NB4 (cell line): Measurements from ENCODE around the gene SPNS3.

Experiments
- DNase-seq: peaks from one replicate; pipeline ENCODE4 v3.0.0; 2010; ENCODE audit warnings: low read depth
- H3K4me3 ChIP-seq: one replicate; pipeline ENCODE4 v1.5.1; 2011; ENCODE audit warnings: mild to moderate bottlenecking, low read depth, low read length, moderate library complexity
- CTCF ChIP-seq: IDR thresholded peaks from one replicate; pipeline ENCODE4 v1.5.1; 2012; ENCODE audit warnings: low read depth, low read length
- MAX ChIP-seq: IDR thresholded peaks from 2 replicates; pipeline ENCODE4 v1.6.1; 2011; ENCODE audit warnings: low read depth, low read length
- MYC ChIP-seq: IDR thresholded peaks from 2 replicates; pipeline ENCODE4 v1.6.1; 2011; ENCODE audit warnings: low read depth, low read length
- POLR2A ChIP-seq: IDR thresholded peaks from 2 replicates; pipeline ENCODE4 v1.6.1; 2011; ENCODE audit warnings: mild to moderate bottlenecking; ENCODE audit not compliant: insufficient read length; ENCODE audit errors: extremely low read depth

The SPNS3 gene

DNA sequence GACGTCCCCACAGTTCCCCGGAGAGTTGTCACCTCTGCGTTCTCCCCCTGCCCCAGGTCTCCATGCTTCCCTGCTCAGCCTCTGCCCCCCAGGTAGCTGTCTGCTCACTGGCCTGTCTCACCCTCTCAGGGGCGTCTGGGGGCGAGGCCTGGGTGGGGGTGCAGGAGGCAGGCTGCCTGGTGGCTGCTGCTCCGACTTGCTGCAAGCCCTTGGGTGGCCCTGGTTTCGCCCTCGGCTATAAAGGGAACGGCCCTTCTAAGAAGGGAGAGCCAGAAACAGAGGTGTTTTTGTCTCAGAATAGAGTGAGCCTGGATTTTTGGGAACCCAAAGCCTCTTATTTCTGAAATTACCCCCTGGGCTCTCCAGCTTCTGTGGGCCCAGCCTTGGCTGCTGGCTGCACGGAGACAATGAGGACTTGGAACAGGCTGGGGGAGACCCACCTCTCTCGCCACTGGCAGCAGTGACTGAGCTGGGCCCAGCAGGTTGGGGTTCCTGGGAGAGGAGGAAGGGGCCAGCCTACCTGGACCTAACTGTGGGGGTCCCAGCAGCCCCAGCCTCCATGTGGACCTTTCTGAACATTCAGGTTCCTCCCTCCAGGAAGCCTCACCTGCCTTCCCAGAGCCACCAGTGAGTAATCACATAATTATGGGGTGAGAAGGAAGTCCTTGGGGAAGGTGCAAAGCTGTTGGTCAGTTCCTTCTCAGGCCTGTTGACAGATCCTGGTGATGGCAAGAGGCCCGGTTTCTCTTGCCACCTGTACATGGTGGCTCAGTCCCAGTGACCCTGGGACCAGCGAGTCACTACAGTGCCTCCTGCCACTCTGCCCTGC is 49.5 kb downstream of the SPNS3 start:
- no peak overlapping the region for H3K4me3 ChIP-seq
- DNase-seq: no peak
- TF ChIP-seq POLR2A: no peak
- TF ChIP-seq MAX: no peak
- no peak for TF ChIP-seq CTCF
- no peak for TF ChIP-seq MYC

DNA sequence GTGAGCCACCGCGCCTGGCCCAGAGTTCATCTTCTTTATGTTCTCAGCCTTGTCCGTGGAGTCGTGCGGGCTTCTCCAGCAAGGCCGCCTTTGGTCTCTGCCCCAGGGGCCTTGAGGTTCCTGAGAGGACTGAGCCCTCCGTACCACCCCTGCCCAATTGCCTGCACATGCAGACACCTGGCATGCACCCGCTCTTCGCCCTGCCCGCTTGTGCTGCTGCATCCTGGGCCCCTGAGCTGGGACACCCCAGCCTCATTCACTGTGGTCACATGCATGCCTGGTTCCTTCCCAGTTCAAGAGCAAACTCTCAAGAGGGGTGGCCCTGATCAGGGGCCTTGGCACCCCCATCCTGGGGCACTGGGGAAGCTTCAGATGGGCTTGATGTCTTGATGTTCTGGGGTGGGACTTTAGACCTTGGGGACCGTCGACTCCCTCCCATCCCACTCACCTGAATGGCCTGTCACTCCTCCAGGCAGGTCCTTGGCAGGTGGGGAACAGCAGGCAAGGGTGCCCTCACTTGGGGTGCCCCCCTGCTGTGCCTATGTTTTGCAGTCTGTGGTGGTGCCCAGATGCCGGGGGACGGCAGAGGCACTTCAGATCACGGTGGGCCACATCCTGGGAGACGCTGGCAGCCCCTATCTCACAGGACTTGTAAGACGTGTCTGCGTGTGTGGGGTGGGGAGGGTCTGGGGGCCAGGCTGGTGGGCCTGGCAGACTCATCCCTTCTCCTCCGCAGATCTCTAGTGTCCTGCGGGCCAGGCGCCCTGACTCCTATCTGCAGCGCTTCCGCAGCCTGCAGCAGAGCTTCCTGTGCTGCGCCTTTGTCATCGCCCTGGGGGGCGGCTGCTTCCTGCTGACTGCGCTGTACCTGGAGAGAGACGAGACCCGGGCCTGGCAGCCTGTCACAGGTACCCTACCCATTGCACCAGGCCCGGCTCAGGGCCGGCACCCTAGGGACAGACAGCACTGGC is 52.2 kb downstream of the SPNS3 start:
- TF ChIP-seq MAX (no peak), CTCF (no peak), MYC (no peak), POLR2A (no peak)
- H3K4me3 ChIP-seq: no peak overlapping the region
- DNase-seq: no peak

DNA sequence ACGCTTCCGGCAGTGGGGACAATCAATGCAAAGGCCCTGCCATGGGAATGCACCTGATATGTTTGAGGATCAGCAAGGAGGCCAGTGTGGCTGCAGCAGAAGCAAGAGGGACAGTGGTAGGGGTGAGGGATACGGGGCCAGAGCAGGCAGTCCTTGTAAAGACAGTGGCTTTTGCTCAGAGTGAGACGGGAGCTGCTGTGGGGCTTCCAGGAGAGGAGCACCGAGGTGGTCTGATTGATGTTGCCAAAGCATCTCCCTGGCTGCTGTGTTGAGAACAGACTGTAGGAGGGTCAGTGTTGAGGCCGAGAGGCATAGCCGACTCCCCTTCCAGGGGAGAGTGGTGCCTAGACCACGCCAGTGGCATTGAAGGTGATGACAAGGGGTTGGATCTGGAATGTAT is 53.6 kb downstream of the SPNS3 start:
- no peak for DNase-seq
- TF ChIP-seq MAX: no peak
- no peak for TF ChIP-seq POLR2A
- TF ChIP-seq CTCF: no peak
- TF ChIP-seq MYC: no peak

GRCh38 chr17:4487820-4488716 is 54.3 kb downstream of the SPNS3 start:
- no peak for DNase-seq
- TF ChIP-seq CTCF: no peak
- no peak for TF ChIP-seq MYC
- TF ChIP-seq POLR2A: no peak
- no peak for TF ChIP-seq MAX
- no peak overlapping the region for H3K4me3 ChIP-seq

More for the DNA sequence above, 53.6 kb downstream of the SPNS3 start:
- no peak overlapping the region for H3K4me3 ChIP-seq

DNA sequence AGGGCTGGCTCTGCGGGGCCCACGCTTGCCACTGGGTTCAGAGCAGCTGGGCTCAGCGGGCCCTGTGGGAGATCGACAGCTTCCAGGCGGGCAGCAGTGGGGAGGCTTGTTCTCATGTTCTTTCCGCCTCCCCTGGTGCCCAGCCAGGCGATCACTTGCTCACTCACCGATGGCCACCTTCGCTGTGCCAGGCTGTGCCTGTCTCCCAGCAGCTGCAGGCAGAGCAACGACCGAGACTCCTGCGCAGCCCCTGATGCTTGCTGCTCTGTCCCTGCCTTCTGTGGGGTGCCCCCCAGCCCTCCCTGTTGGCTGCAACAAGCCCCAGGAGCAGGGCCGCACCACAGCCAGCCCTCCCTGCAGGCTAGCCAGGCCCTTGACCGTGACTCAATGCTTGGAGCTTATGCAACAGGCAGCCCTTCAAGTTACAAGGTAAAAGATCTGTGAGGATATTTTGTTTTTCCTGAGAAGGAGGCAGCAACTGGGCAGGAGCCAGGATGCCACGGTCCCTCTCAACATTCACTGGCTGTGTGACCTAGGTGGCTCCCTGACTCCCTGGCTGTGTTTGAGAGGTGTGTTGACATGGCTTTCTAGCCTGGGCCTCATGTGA is 55.4 kb downstream of the SPNS3 start:
- no peak for DNase-seq
- TF ChIP-seq POLR2A (no peak), MAX (no peak), CTCF (no peak), MYC (no peak)
- no peak overlapping the region for H3K4me3 ChIP-seq
